NCI-H82 (cell line): ENCODE results near the gene DET1.
"Not testable (repeated sequence)": the region's sequence is repeated elsewhere in the genome, so short reads cannot be mapped to it uniquely, and the experiment has no call there.

ENCODE experiments used
- DNase-seq: peaks from one replicate; lab custom pipeline; 2025; lab: John Stamatoyannopoulos, UW

Gene DET1

GRCh38 chr15:88497109-88497765 lies 49.2 kb downstream of the DET1 start:
- no peak for DNase-seq

- DNase-seq = peak; percentile 99
Observed at GRCh38 chr15:88493844-88494243, 52.6 kb downstream of the DET1 start.

- no peak for DNase-seq
Observed at GRCh38 chr15:88491158-88491557, 55.3 kb downstream of the DET1 start.

GRCh38 chr15:88490036-88490435 lies 56.4 kb downstream of the DET1 start:
- DNase-seq = no peak

GRCh38 chr15:88489321-88489720 lies 57.2 kb downstream of the DET1 start:
- no peak for DNase-seq

GRCh38 chr15:88487796-88488523 lies 58.5 kb downstream of the DET1 start:
- peak; percentile 53 for DNase-seq

- peak; percentile 55 for DNase-seq
Observed at GRCh38 chr15:88487178-88487795, 59.2 kb downstream of the DET1 start.

- peak; percentile 100 for DNase-seq
Observed at GRCh38 chr15:88484682-88485331, 61.7 kb downstream of the DET1 start.

GRCh38 chr15:88482263-88482662 lies 64.2 kb downstream of the DET1 start:
- no peak for DNase-seq

GRCh38 chr15:88480981-88481380 lies 65.5 kb downstream of the DET1 start:
- no peak for DNase-seq

- peak; percentile 34 for DNase-seq
Observed at GRCh38 chr15:88479169-88479568, 67.3 kb downstream of the DET1 start.

GRCh38 chr15:88477904-88478303 lies 68.6 kb downstream of the DET1 start:
- DNase-seq = no peak

GRCh38 chr15:88477126-88477525 lies 69.4 kb downstream of the DET1 start:
- DNase-seq = peak; percentile 82

- DNase-seq = peak; percentile 94
Observed at GRCh38 chr15:88476635-88477060, 69.8 kb downstream of the DET1 start.

GRCh38 chr15:88473661-88474293 lies 72.7 kb downstream of the DET1 start:
- DNase-seq = not testable (repeated sequence)

- DNase-seq = no peak
Observed at GRCh38 chr15:88472225-88472624, 74.3 kb downstream of the DET1 start.

GRCh38 chr15:88470625-88471372 lies 75.7 kb downstream of the DET1 start:
- DNase-seq = peak; percentile 26

- DNase-seq = no peak
Observed at GRCh38 chr15:88469321-88469720, 77.2 kb downstream of the DET1 start.

- not testable (repeated sequence) for DNase-seq
Observed at GRCh38 chr15:88468721-88469120, 77.8 kb downstream of the DET1 start.

GRCh38 chr15:88467935-88468528 lies 78.4 kb downstream of the DET1 start:
- DNase-seq = peak; percentile 73
